IPS-NIHi7 (cell line): ENCODE measurements around the gene SCAP.

Experiments
- DNase-seq: peaks from one replicate; pipeline ENCODE4 v3.0.0; 2012; ENCODE audit warnings: mixed read lengths; ENCODE audit errors: extremely low spot score

SCAP gene

DNA sequence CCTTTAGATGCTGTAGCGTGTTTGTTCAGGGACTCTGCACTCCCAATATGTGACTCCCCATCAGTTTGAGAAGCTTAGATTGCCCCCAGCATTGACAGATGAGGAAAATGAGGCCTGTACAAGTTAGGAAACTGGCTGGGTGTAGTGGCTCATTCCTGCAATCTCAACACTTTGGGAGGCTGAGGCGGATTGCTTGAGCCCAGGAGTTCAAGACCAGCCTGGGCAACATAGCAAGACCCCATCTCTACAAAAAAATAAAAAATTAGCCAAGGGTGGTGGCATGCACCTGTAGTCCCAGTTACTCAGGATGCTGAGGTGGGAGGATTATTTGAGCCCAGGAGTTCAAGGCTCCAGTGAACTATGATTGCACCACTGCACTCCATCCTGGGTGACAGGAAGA lies 108.9 kb downstream of the SCAP start:
- DNase-seq: no peak

DNA sequence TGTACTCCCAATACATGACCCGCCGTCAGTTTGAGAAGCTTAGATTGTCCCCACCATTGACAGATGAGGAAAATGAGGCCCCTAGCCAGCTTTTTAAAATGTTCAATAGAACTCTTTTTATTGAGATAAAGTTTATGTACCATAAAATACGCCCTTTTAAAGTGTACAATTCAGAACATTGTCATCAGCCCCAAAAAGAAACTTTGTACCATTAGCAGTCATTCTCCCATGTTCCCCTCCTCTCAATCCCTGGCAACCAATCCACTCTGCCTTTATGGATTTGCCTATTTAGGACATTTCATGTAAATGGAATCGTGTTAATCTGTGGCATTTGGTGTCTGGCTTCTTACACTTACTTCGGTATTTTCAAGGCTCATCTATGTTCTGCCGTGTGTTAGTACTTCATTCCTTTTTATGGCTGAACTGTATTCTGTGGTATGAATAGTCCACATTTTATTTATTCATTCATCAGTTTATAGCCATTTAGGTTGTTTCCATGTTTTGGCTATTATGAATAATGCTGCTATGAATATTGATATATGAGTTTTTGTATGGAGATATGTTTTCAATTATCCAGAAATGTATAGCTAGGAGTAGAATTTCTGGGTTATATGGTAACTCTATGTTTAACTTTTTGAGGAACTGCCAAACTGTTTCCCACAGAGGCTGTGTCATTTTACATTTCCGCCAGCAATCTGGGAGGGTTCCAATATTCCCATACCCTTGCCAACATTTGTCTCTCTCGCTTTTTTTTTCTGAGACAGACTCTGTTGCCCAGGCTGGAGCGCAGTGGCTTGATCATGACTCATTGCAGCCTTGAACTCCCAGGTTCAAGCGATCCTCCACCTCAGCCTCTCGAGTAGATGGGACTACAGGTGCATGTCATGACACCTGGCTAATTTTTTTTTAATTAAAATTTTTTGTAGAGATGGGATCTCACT lies 110.3 kb downstream of the SCAP start:
- no peak for DNase-seq
